Glomerular endothelial cell (primary cell): Measurements from ENCODE around the gene MTFMT. TPM values are rescaled to one million over a fixed set of nuclear protein-coding genes. Genes with fewer than 3 reads are reported as not detected.
"Not testable (repeated sequence)": the region's sequence is repeated elsewhere in the genome, so short reads cannot be mapped to it uniquely, and the experiment has no call there.

Experiments used
- DNase-seq: peaks from one replicate; pipeline ENCODE4 v3.0.0-alpha.2; 2011; ENCODE audit warnings: low read depth, low spot score; ENCODE audit errors: extremely low read depth
- total RNA-seq: library from RNA; depleted of rRNA; stranded (reverse); fragments of >200 nt; gene quantifications from 2 replicates; pipeline ENCODE4 v1.2.3, GENCODE V29; 2015

Gene MTFMT
- total RNA-seq, 1 donor from 2014 or later = 18.2 TPM

DNA sequence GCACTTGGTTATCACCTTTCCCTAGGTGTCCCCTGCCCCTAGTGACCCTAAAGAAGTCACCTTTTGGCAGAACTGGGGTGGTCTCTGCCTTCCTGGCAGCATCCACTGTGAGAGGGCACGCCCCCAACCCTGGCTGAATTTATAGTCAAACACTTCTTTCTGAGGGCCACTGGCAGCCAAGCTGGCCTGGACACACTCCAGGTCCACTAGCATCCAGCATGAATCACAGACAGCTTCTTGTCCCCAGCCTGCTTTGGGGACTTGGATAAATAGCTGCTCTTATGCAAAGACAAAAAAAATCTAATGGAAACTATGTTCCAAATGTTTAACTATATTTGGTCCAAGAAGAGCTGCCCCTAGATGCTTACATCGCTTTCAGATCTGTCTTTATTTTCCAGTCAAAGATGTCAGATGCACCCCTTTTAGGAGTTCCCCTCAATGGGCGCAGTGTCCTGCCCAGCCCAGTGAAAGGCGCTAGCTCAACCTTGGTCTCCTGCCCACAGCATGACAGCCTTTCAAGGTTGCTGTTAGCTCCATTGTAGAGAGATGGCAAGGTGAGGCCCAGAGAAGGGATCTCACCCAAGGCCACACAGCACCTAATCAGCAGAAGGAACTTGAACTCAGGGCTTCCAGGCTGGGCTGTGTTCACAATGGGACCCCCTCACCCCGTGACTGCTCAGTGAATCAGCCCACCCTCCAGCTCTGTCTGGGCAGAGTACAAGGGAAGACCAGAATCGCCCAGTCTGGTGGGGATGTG, 31.4 kb upstream of the MTFMT start:
- DNase-seq = no peak

DNA sequence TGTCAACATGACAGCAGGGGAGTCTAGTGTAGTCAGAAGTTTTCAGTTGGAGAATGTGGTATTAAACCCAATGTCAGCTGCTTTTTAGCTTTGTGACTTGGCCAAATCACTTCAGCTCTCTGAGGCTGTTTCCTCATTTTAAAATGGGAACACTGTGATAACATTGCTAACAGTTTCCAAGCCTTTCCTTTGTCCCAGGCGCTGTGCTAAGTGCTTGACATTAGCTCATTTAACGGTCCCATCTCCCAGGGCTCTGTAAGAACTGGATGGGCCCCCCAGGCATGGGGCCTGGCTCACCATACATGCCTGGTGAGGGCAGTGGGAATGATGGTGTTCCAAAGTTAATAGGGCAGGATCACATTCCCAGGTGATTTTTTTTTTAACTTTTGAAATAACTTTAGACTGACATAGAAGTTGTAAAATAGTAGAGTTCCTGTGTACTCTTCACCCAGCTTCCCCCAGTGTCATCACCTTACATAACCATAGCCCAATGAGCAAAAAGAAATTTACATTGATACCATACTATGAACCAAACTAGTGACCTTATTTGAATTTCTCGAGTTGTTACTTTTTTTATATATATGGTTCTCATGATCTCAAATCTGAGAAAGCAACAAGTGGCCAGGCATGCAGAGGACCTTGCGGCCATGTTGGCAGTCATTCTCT, 30.6 kb upstream of the MTFMT start:
- DNase-seq = no peak

DNA sequence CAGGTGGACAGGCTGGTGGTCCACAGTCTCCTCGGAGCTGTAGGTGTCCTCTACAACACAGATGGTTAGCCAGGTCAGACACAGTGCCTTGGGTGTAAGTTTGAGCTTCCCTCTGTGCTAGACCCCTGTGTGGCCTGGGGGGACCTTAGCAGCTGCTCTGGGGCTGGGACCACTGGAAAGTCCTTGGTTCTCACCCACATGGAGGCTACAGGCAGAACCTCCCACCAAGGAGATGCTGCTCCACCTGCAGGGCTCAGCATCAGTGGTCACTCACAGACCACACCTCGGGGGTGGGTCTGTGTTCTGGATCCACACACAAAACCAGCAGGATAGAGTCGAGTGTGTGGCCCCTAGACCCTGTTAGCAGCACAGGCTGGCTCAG, 29.9 kb upstream of the MTFMT start:
- DNase-seq = no peak

- DNase-seq = no peak
These were observed 29.2 kb upstream of the MTFMT start for GRCh38 chr15:65058394-65059368.

- DNase-seq = no peak
These were observed 28.1 kb upstream of the MTFMT start for GRCh38 chr15:65057549-65057940.

GRCh38 chr15:65056868-65057548, 27.6 kb upstream of the MTFMT start:
- DNase-seq = no peak

DNA sequence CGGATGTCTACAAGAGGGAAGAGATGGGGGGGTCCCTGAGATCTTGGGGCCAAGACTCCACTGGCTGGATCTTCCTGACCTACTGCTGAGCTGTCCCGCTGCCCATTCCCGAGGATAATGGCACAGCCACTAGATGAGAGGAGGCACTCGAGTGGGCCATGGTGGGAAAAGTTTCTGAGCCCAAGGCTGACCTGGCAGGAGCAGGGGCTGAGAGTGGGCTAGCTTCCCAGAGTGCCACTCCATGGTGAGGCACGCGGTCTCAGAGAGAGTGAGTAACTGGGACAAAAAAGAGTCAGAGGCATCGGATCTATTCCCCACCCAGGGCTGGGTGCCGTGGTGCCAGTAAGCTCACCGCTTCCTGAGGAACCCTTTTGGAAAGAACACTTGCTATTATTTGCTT, 26.7 kb upstream of the MTFMT start:
- no peak for DNase-seq

- DNase-seq = no peak
These were observed 25.9 kb upstream of the MTFMT start for GRCh38 chr15:65055201-65055870.

GRCh38 chr15:65054333-65055200, 25.1 kb upstream of the MTFMT start:
- no peak for DNase-seq

DNA sequence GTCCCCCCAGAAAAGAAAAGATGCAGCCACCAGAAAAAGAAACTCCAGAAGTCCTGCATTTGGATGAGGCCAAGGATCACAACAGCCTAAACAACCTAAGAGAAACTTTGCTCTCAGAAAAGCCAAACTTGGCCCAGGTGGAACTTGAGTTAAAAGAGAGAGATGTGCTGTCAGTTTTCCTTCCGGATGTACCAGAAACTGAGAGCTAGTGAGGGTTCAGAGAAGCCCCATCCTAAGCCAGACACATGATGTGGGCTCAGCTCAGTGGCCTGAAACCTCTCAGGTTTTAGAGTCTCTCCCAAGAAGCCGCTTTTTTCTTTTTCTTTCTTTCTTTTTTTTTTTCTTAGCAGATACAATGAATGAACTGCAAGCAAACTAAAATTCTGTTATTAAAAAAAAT, 23.5 kb upstream of the MTFMT start:
- DNase-seq = no peak

- DNase-seq = no peak
These were observed 21.8 kb upstream of the MTFMT start for GRCh38 chr15:65051266-65051665.

GRCh38 chr15:65050270-65050669, 20.8 kb upstream of the MTFMT start:
- DNase-seq = no peak

GRCh38 chr15:65049418-65049840, 20.0 kb upstream of the MTFMT start:
- peak; percentile 78 for DNase-seq

- DNase-seq = no peak
These were observed 18.8 kb upstream of the MTFMT start for GRCh38 chr15:65048241-65048640.

DNA sequence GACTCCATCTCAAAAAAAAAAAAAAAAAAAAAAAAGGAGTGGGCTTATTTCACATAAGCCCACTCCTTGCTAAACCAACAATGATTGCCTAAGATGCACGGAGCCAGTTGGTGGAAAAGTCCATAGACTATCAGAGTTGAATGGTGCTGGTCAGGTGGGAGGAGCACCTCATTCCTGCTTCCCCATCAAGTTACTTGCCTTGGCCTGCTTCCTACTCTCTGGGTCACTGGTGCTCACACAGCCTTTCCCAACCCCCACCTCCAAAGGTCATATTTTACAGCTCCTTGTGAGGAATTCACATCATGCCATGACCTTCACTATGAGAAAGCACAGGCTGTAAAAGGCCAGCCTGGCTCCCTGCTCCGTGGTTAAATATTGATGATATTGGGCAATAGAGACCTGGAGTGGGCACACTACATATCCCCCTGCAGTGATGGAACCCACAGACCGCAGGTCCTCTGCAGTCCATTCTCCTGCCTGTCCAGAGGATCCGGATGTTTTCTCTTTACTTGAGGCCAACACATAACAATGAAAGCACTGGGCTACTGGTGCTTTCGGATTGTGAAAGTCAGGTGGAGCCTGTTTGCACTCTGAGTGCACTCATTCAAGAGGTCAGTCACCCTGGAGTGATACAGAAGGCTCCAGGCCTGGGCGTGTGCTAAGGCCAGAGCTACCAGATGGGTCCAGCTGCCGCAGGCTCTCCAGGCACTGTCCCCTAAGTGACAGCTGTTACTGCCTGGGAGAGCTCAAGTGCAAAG, 15.5 kb upstream of the MTFMT start, which contains the start of gene SLC51B:
Gene SLC51B, plus strand, starts transcription at position 664 of the 758 bp plus-strand sequence. CDS start 4,618 bp downstream, outside the sequence.
- DNase-seq = no peak

- not testable (repeated sequence) for DNase-seq
These were observed 14.8 kb upstream of the MTFMT start for GRCh38 chr15:65044218-65044617.

DNA sequence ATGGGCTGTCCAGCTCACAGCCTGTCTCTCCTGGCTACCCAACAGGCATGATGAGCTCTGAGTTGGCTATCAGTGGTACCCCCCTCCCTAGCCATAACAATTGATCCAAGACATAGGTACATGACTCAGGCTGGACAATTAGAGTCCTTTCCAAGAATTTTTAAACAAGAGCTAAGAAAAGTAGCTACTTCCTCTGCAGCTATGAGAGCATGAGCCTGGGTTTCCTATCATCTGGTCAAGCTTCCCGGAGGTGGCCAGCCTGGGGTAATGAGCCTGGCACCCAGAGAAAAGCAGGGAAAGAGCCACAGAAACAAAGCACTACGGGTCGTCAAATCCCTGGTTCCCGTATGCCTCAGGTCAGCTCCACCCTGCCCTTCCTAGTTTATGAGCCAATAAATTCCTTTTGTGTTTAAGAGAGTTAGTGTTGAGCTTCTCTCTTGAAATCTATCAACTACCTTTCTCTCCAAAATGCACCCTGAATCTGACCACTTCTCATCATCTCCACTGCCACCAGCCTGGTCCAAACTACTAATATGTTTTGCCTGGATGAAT, 13.4 kb upstream of the MTFMT start:
- no peak for DNase-seq

DNA sequence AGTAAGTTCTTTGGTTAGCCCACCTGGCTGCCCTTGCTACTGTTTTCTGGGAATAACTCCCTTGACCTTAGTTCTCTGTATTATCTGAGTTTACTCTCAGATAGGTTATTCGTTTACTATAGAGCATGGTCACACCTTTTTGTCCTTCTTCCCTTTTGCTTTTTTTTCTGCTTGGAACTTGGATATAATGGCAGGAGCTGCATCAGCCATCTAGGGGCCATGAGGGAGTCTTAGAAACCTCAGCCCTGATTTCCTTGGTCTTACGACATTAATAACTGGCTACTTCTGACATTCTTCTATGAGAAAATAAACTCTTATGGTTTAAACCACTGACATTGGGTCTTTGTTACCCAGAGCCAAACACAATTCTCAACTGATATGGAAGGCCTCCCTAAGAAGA, 12.3 kb upstream of the MTFMT start:
- no peak for DNase-seq
